ENCODE data around the gene DNM3. TPM values are rescaled to one million over a fixed set of nuclear protein-coding genes. Genes with fewer than 3 reads are reported as not detected.

Gene DNM3
- total and polyA plus RNA-seq, 2 experiments from 2014 or later, result 5.2 to 12.2 TPM

DNA sequence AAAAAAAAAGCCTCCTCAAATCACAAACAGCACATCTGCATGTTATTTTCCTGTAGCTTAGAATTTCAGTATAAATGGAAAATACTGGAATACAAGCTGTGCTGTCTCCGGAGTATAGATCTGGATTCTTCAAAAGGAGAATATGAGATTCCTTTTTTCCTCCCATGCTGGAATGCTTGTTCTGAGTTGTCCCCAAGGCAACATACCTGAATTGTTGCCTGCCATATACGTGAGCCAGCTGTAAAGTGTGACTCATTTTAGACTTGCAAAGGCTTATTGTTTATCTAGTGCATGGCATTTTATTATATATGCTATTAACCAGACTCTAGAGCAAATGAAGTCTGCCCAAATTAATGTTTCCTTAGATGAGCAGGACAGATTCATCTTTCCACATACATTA lies 484.2 kb downstream of the DNM3 start:
- Histone ChIP-seq H3K79me2 (replicated peaks; ENCODE audit: insufficient read depth) (no peaks in the 10 kb centered on the region), H3K4me2 (no peak overlapping the region), H4K20me1 (replicated peaks; ENCODE audit: insufficient read depth) (no peaks in the 10 kb centered on the region), H3F3A (replicated peaks; ENCODE audit: low read depth) (no peaks in the 10 kb centered on the region), H3K4me1 (ENCODE audit: insufficient read depth) (no peaks in the 10 kb centered on the region), H3K27ac (ENCODE audit: low read depth) (no peak overlapping the region), H2AFZ (no peak overlapping the region), H3K27me3 (ENCODE audit: insufficient read depth) (no peaks in the 10 kb centered on the region), H3K4me3 (no peak overlapping the region), H3K36me3 (ENCODE audit: insufficient read depth) (no peaks in the 10 kb centered on the region), H3K9me2 (ENCODE audit: insufficient read depth) (no peaks in the 10 kb centered on the region)
- Mint-ChIP-seq H3K4me1 (no peaks in the 10 kb centered on the region; the same call in 2 of the 3 replicates), H3K27ac (no peak overlapping the region), H3K9me3 (no peaks in the 10 kb centered on the region), H3K4me3 (no peak overlapping the region), H3K27me3 (ENCODE audit: insufficient read depth, low read depth, poor library complexity) (no peaks in the 10 kb centered on the region), H3K36me3 (ENCODE audit: low read depth) (no peaks in the 10 kb centered on the region)
- DNase-seq (ENCODE audit: low spot score), result no peak
- ATAC-seq, result no peak
- no peak for TF ChIP-seq ZNF331 (CRISPR knock-in tag; IDR thresholded peaks at IDR 0.05; ENCODE audit: low read depth)
- no peak for TF ChIP-seq CTCF (conservative IDR thresholded peaks at IDR 0.05; ENCODE audit: low read depth in 2 of 2)
- no peak for TF ChIP-seq EZH2 (IDR thresholded peaks at IDR 0.05; ENCODE audit: low read depth, unreplicated experiment)

DNA sequence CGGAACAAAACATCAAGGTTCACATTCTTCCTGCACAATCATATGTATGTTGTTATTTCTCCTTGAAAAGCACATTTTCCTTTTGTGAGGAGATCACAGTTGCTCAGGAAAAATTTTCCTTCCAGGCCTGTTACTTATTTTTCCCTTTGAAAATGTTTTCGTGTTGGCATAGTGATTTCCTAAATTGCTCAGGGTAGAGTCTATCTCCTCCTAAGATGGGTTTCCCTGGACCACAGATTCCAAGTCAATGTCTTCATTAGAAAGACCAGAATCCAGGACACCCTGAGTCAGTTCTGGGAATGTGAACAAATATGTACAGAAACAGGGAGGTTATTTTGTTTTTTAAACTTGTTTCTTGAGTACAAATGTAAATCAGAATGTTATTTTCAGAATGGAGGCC lies 484.8 kb downstream of the DNM3 start:
- ATAC-seq (no peak), DNase-seq (ENCODE audit: low spot score) (no peak)
- Histone ChIP-seq H3K36me3 (ENCODE audit: insufficient read depth) (no peaks in the 10 kb centered on the region), H4K20me1 (replicated peaks; ENCODE audit: insufficient read depth) (no peaks in the 10 kb centered on the region), H3K27me3 (ENCODE audit: insufficient read depth) (no peaks in the 10 kb centered on the region), H3K79me2 (replicated peaks; ENCODE audit: insufficient read depth) (no peaks in the 10 kb centered on the region), H3K4me2 (no peak overlapping the region), H3K27ac (ENCODE audit: low read depth) (no peak overlapping the region), H3K9me2 (ENCODE audit: insufficient read depth) (no peaks in the 10 kb centered on the region), H2AFZ (no peak overlapping the region), H3K4me3 (no peak overlapping the region), H3F3A (replicated peaks; ENCODE audit: low read depth) (no peaks in the 10 kb centered on the region), H3K4me1 (ENCODE audit: insufficient read depth) (no peaks in the 10 kb centered on the region)
- Mint-ChIP-seq H3K4me3 (no peak overlapping the region), H3K36me3 (ENCODE audit: low read depth) (no peaks in the 10 kb centered on the region), H3K4me1 (no peaks in the 10 kb centered on the region; the same call in 2 of the 3 replicates), H3K27me3 (ENCODE audit: insufficient read depth, low read depth, poor library complexity) (no peaks in the 10 kb centered on the region), H3K9me3 (no peaks in the 10 kb centered on the region), H3K27ac (no peak overlapping the region)
- TF ChIP-seq, protein P1, sequence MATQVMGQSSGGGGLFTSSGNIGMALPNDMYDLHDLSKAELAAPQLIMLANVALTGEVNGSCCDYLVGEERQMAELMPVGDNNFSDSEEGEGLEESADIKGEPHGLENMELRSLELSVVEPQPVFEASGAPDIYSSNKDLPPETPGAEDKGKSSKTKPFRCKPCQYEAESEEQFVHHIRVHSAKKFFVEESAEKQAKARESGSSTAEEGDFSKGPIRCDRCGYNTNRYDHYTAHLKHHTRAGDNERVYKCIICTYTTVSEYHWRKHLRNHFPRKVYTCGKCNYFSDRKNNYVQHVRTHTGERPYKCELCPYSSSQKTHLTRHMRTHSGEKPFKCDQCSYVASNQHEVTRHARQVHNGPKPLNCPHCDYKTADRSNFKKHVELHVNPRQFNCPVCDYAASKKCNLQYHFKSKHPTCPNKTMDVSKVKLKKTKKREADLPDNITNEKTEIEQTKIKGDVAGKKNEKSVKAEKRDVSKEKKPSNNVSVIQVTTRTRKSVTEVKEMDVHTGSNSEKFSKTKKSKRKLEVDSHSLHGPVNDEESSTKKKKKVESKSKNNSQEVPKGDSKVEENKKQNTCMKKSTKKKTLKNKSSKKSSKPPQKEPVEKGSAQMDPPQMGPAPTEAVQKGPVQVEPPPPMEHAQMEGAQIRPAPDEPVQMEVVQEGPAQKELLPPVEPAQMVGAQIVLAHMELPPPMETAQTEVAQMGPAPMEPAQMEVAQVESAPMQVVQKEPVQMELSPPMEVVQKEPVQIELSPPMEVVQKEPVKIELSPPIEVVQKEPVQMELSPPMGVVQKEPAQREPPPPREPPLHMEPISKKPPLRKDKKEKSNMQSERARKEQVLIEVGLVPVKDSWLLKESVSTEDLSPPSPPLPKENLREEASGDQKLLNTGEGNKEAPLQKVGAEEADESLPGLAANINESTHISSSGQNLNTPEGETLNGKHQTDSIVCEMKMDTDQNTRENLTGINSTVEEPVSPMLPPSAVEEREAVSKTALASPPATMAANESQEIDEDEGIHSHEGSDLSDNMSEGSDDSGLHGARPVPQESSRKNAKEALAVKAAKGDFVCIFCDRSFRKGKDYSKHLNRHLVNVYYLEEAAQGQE (IDR thresholded peaks at IDR 0.05; ENCODE audit: unreplicated experiment), result no peak
- TF ChIP-seq EZH2 (IDR thresholded peaks at IDR 0.05; ENCODE audit: low read depth, unreplicated experiment) (no peak), POLR2AphosphoS5 (IDR thresholded peaks at IDR 0.05; ENCODE audit: low read depth) (no peak), ZNF331 (CRISPR knock-in tag; IDR thresholded peaks at IDR 0.05; ENCODE audit: low read depth) (no peak), CREB1 (CRISPR knock-in tag; IDR thresholded peaks at IDR 0.05; ENCODE audit: low read depth) (no peak), STAT1 (IDR thresholded peaks at IDR 0.05; ENCODE audit: unreplicated experiment) (no peak), JUNB (IDR thresholded peaks at IDR 0.05; ENCODE audit: unreplicated experiment) (no peak), ZNF114 (CRISPR knock-in tag; IDR thresholded peaks at IDR 0.05) (no peak)
- TF ChIP-seq, protein P2, sequence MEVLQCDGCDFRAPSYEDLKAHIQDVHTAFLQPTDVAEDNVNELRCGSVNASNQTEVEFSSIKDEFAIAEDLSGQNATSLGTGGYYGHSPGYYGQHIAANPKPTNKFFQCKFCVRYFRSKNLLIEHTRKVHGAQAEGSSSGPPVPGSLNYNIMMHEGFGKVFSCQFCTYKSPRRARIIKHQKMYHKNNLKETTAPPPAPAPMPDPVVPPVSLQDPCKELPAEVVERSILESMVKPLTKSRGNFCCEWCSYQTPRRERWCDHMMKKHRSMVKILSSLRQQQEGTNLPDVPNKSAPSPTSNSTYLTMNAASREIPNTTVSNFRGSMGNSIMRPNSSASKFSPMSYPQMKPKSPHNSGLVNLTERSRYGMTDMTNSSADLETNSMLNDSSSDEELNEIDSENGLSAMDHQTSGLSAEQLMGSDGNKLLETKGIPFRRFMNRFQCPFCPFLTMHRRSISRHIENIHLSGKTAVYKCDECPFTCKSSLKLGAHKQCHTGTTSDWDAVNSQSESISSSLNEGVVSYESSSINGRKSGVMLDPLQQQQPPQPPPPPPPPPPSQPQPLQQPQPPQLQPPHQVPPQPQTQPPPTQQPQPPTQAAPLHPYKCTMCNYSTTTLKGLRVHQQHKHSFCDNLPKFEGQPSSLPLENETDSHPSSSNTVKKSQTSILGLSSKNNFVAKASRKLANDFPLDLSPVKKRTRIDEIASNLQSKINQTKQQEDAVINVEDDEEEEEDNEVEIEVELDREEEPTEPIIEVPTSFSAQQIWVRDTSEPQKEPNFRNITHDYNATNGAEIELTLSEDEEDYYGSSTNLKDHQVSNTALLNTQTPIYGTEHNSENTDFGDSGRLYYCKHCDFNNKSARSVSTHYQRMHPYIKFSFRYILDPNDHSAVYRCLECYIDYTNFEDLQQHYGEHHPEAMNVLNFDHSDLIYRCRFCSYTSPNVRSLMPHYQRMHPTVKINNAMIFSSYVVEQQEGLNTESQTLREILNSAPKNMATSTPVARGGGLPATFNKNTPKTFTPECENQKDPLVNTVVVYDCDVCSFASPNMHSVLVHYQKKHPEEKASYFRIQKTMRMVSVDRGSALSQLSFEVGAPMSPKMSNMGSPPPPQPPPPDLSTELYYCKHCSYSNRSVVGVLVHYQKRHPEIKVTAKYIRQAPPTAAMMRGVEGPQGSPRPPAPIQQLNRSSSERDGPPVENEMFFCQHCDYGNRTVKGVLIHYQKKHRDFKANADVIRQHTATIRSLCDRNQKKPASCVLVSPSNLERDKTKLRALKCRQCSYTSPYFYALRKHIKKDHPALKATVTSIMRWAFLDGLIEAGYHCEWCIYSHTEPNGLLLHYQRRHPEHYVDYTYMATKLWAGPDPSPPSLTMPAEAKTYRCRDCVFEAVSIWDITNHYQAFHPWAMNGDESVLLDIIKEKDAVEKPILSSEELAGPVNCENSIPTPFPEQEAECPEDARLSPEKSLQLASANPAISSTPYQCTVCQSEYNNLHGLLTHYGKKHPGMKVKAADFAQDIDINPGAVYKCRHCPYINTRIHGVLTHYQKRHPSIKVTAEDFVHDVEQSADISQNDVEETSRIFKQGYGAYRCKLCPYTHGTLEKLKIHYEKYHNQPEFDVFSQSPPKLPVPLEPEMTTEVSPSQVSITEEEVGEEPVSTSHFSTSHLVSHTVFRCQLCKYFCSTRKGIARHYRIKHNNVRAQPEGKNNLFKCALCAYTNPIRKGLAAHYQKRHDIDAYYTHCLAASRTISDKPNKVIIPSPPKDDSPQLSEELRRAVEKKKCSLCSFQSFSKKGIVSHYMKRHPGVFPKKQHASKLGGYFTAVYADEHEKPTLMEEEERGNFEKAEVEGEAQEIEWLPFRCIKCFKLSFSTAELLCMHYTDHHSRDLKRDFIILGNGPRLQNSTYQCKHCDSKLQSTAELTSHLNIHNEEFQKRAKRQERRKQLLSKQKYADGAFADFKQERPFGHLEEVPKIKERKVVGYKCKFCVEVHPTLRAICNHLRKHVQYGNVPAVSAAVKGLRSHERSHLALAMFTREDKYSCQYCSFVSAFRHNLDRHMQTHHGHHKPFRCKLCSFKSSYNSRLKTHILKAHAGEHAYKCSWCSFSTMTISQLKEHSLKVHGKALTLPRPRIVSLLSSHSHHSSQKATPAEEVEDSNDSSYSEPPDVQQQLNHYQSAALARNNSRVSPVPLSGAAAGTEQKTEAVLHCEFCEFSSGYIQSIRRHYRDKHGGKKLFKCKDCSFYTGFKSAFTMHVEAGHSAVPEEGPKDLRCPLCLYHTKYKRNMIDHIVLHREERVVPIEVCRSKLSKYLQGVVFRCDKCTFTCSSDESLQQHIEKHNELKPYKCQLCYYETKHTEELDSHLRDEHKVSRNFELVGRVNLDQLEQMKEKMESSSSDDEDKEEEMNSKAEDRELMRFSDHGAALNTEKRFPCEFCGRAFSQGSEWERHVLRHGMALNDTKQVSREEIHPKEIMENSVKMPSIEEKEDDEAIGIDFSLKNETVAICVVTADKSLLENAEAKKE (CRISPR knock-in tag; IDR thresholded peaks at IDR 0.05), result no peak
